ENCODE results near the gene ALG1L2. TPM values are rescaled to one million over a fixed set of nuclear protein-coding genes. Genes with fewer than 3 reads are reported as not detected.
"Not testable (repeated sequence)": the region's sequence is repeated elsewhere in the genome, so short reads cannot be mapped to it uniquely, and the experiment has no call there.

Gene ALG1L2
- total and polyA plus RNA-seq, 2 of the 8 experiments (the other 6 are each of a cell fraction or from before 2014, with no cell fraction given) = 0.15 to 1.7 TPM

- H3K27ac ChIP-seq (ENCODE audit: low read depth, low read length); POLR2A ChIA-PET (ENCODE audit: partially characterized antibody); H3K79me2 ChIP-seq (ENCODE audit: control insufficient read depth in 1 of 2, insufficient read depth in 2 of 2, low read length in 2 of 2); H2BK12ac ChIP-seq (ENCODE audit: low read depth, low read length); H2AFZ ChIP-seq (ENCODE audit: low read length); H3K18ac ChIP-seq (ENCODE audit: extremely low read depth, low read length); H4K5ac ChIP-seq (ENCODE audit: insufficient read length, low read depth, low read length); H3K36me3 ChIP-seq (ENCODE audit: control insufficient read depth in 2 of 4, insufficient read depth in 4 of 4, low read length in 3 of 4); H4K91ac ChIP-seq (replicated peaks; ENCODE audit: insufficient read length, low read length); H2BK120ac ChIP-seq (replicated peaks; ENCODE audit: low read depth, low read length); H3K56ac ChIP-seq (replicated peaks; ENCODE audit: insufficient read length, low read depth, low read length); H3K4ac ChIP-seq (replicated peaks; ENCODE audit: insufficient read length, low read depth, low read length); DNase-seq (ENCODE audit: low read depth in 1 of 2, low spot score in 2 of 2); H3K27me3 ChIP-seq (replicated peaks in 1 of 4; ENCODE audit: control insufficient read depth in 3 of 4, extremely low read depth in 1 of 4, insufficient read depth in 3 of 4, low read length in 3 of 4); H3K23me2 ChIP-seq (ENCODE audit: low read depth, low read length); H3K14ac ChIP-seq (ENCODE audit: insufficient read length); H2BK20ac ChIP-seq (ENCODE audit: low read length); H3K4me2 ChIP-seq (ENCODE audit: insufficient read depth in 1 of 2, low read depth in 2 of 2, low read length in 2 of 2); FAIRE-seq; H3K23ac ChIP-seq (ENCODE audit: insufficient read length); H3K4me3 ChIP-seq (ENCODE audit: extremely low read depth in 1 of 4, insufficient read depth in 2 of 4, low read depth in 3 of 4, low read length in 4 of 4); H4K8ac ChIP-seq (ENCODE audit: extremely low read depth, insufficient read depth, low read length); H3K4me1 ChIP-seq (replicated peaks in 1 of 4; ENCODE audit: control insufficient read depth in 3 of 4, insufficient read depth in 4 of 4, low read length in 3 of 4); H4K20me1 ChIP-seq (replicated peaks in 1 of 2; ENCODE audit: control insufficient read depth in 1 of 2, insufficient read depth in 2 of 2, low read length in 2 of 2); H2BK15ac ChIP-seq (ENCODE audit: low read length); H3K79me1 ChIP-seq (ENCODE audit: low read depth, low read length); H2AK5ac ChIP-seq (ENCODE audit: low read depth, low read length); H2BK5ac ChIP-seq (ENCODE audit: low read depth, low read length); H3K9me3 ChIP-seq (ENCODE audit: insufficient read depth in 2 of 2, low read depth in 1 of 2, low read length in 1 of 2); H3K9ac ChIP-seq (replicated peaks in 1 of 4; ENCODE audit: extremely low read depth in 1 of 4, low read depth in 3 of 4, low read length in 3 of 4): not testable (repeated sequence)
- WGBS, 2 experiments (ENCODE audit: extremely low coverage in 1 of 2, insufficient coverage in 1 of 2, insufficient read length in 1 of 2, insufficient replicate concordance in 2 of 2, low coverage in 1 of 2, low lambda C conversion rate in 2 of 2, missing lambda C conversion rate in 1 of 2) = 90% methylated on average over 10 of the region's 13 CpGs; no CpG with 5 or more reads in 1 of the 2 experiments
- CTCF ChIA-PET (ENCODE audit: partially characterized antibody) = interaction anchor here (2.3 to 6.6 kb wide), 2 partner anchors 13 to 166 kb away, joined by 10 to 75 read pairs; no protein-coding TSS in a partner anchor
These were observed 25.8 kb downstream of the ALG1L2 start for GRCh38 chr3:130107333-130107995.
